ENCODE data around the gene UBE2L6.
"Not testable (repeated sequence)": the region's sequence is repeated elsewhere in the genome, so short reads cannot be mapped to it uniquely, and the experiment has no call there.

UBE2L6 gene

DNA sequence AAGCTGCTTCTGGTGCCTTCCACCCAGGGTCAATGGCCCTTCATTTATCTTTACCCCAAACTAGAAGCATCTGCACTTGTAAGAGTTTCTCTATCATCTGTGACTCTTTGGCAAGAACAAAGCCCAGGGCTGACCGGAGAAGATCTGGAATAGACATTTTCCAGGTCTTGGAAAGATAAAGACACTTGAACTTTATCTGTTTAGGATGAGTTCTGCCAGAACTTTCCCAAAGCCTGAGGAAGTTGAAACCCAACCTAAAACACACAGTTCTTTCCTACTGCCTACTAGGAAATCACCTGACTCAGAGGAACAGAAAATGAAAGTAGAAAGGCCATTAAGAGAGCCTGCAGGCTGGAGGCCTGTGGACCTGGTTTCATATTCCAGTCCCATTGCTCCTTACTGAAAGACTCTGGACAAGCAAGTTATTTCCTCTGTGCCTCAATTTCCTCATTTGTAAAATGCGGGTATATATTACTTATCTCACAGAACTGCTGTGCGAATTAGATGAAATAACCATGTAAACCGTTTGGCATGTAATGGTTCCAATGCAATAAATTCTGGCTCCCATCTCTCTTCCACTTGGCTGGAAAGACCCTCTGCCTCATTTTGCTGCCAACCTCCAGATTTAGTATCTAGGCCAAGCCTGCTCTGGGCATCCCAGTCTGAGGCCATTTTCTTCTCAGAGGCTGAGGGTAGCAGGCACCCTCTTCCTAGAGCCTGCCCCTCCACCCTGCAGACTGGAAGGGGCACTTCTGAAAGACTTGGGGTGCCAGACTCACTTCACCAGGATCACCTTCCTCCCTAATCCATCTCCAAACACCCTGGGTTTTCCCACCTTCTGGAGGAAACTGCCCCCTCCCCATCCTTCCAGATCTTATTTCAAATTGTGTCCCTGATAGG lies 1.2 kb downstream of the UBE2L6 start:
- peak; percentile 7 for DNase-seq

DNA sequence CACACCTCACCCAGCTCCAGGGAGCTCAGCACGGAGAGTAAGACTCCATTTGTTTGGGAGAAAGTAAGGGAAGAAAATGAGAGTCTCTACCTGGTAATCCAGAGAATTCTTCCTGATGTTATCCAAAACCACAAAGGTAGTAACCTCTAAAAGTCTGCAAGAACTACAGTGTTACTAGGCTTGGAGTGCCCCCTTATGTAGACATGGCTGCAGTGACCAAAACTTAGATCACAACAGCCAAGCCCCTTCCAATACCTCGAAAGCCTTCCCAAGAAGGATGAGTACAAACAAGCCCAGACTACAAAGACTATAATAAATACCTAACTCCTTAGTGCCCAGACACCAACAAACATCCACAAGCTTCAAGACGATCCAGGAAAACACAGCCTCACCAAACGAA lies 4.9 kb downstream of the UBE2L6 start:
- no peak for DNase-seq

- no peak for DNase-seq
These were observed 7.3 kb downstream of the UBE2L6 start for GRCh38 chr11:57560146-57560545.

DNA sequence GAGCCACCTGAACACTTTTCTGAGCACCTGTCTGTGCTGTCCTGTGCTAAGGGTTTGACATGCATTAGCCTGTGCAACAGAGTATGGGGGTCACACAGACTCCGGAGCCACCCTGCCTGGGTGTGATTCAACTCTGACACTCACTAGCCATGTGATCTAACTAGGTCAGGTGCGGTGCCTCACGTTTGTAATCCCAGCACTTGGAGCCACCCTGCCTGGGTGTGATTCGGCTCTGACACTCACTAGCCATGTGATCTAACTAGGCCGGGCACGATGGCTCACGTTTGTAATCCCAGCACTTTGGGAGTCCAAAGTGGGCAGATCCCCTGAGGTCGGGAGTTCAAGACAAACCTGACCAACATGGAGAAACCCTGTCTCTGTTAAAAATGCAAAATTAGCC lies 11.4 kb downstream of the UBE2L6 start:
- DNase-seq, result no peak

DNA sequence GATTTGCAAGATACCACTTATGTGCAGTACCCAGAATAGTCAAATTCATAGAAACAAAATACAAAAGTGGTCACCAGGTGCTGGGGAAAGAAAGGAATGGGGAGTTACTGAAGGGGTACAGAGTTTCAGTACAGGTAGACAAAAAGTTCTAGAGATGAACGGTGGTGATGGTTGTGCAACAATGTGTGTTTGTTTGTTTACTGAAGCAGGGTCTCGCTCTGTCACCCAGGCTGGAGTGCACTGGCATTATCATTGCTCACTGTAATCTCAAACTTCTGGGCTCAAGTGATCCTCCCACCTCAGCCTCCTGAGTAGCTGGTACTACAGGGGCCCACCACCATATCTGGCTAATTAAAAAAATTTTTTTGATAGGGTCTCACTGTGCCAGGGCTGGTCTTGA lies 12.1 kb downstream of the UBE2L6 start:
- DNase-seq, result no peak

GRCh38 chr11:57552479-57552878 lies 15.0 kb downstream of the UBE2L6 start:
- no peak for DNase-seq

DNA sequence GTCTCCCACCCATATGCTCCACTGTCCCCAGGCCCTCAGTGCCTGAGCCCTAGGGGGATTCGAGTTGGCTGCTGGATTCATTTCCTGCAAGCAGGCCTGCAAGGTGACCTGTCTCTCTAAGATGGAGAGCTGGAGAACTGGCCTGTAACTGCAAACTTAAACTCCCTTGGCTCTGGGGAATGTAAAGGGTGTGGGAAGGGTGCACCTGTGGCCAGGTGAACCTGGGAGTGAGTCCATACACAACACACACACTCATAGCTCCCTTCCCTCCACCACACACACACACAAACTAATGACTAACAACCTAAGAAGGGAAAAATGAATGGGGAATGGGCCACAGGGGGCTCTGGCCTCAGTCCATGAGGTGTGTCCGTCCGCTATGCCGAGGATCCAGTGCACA lies 15.5 kb downstream of the UBE2L6 start:
- no peak for DNase-seq

DNA sequence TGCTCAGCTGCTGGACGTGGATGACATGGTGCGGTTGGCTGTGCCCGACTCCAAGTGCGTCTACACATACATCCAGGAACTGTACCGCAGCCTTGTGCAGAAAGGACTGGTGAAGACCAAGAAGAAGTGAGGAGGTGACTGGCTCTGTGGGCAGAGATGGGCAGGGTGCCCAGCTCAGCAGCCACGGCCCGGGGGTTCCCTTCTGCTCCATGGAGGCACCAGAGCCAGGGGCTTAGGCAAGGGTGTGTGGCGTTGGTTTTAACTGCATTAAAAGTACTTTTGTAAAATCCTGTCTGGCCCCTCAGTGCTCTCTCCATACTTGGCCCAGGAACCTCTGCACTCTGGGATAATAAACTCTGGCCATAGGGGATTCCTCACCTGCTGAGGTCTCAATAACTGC lies 17.5 kb downstream of the UBE2L6 start:
- no peak for DNase-seq

GRCh38 chr11:57547854-57548377 lies 19.6 kb downstream of the UBE2L6 start:
- DNase-seq, result no peak

- peak; percentile 12 for DNase-seq
These were observed 20.5 kb downstream of the UBE2L6 start for GRCh38 chr11:57546869-57547475.

GRCh38 chr11:57546451-57546850 lies 21.0 kb downstream of the UBE2L6 start:
- DNase-seq, result no peak

DNA sequence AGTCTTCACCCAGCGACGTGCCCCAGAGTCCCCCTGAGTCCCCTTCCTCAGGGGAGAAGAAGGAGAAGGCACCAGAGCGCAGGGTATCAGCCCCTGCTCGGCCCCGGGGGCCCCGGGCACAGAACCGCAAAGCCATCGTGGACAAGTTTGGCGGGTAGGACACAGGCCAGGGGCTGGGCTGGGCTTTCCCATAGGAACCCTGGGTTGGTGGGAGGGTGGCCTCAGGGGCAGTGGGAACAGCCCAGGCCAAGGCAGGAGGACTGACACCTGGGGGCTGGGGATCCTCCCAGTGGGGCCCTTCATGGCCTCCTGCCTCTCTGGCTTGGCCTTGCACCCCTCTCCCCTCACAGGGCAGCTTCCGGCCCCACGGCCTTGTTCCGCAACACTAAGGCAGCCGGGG lies 21.6 kb downstream of the UBE2L6 start:
- DNase-seq, result no peak

DNA sequence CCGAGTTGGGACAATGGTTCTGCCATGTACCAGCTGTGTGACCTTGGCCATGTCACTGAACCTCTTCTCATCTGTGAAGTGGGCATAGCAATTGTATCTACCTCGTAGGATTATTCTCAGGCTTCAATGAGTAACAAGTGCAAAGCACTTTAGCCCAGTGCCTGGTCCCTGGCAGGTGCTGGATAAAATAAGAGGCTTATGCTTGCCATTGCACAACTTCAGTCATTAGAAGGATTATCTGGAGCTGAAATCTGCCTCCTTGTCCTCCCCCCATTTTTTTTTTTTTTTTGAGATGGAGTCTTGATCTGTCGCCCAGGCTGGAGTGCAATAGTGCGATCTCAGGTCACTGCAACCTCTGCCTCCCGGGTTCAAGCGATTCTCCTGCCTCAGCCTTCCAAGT lies 22.9 kb downstream of the UBE2L6 start:
- no peak for DNase-seq

GRCh38 chr11:57543593-57543992 lies 23.9 kb downstream of the UBE2L6 start:
- DNase-seq, result no peak

GRCh38 chr11:57542582-57542981 lies 24.9 kb downstream of the UBE2L6 start:
- no peak for DNase-seq

DNA sequence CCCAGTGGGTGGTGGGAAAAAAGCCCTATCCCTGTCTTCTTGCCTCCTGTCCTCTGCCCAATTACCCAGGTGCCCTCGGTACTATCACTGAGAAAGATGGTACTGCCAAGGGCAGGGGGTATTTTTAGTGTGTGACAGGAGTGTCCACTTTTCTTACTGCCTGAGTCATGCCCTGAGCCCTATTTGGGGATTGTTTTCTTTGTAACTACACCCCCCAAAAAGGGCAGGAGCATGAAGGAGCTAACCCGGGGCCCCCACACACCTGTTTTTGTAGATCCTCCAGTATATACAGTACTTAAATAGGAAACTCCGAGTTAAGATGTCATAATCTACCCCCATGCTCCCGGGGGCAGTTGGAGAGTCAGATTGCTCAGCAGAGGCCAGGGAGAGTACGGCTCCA lies 26.3 kb downstream of the UBE2L6 start:
- DNase-seq, result no peak

DNA sequence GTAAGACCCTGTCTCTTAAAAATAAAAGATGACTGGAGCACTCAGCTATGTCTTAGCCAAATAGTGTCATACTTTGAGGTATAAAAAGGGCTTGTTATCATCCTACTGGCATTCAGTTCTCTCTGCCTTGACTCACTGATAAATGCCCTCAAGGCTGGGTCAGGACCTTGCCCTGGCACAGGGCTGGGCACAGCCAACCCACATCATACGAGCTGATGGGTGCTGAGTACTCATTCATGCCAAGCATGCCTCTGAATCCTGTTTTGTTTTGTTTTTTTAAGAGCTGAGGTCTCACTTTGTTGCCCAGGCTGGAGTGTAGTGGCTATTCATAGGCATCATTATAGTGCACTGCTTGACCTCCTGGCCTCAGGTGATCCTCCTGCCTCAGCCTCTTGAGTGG lies 28.1 kb downstream of the UBE2L6 start:
- no peak for DNase-seq

GRCh38 chr11:57536947-57537619 lies 30.4 kb downstream of the UBE2L6 start, which contains the start of gene SMTNL1:
SMTNL1 (plus strand) TSS chr11:57537595; CDS start chr11:57542643, 5,048 bp downstream.
- DNase-seq, result no peak

- not testable (repeated sequence) for DNase-seq
These were observed 33.0 kb downstream of the UBE2L6 start for GRCh38 chr11:57534449-57534848.

DNA sequence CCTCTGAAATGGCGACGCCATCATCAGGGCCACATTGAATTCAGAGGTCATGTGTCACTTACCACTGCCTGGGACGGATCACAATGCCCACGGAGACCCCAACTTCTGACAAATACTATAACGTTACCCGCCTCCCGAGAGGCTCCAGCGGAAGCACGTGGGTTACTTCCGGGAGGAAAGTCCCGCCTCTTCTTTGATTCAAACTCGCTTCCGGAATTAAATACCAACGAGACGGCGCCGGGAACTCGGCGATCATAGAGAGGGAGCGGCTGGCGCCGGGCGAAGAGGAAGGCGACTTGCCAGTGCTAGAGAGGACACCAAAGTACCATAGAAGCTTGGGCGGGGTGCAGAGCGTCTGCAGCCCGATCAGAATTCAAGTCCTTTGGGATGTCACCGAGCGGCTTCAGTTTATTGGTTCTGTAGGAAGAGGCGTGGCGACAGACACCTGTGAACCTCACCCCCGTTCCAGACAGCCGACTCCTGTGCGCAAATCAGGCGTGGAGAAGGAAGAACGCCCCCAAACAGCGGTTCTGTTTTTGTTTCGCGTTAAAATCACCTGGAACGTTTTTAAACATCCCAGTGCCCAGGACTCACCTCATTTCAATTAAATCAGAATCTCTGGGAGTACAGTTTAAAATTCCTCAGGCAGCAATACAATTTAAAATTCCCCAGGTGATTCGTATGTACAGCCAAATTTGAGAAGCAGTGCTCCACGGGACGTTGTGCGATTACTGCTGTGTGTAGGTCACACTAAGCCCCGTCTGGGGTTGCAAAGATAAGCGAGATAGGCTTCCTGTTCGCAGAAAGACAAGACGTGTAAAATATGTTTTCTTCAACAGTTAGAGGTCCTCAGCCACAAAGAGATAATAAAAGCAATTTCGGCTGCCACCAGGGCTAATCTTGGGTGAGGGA lies 36.6 kb downstream of the UBE2L6 start, which contains the start of gene TIMM10:
Gene TIMM10, minus strand, starts transcription at position 159 of the 912 bp plus-strand sequence. CDS start 565 bp downstream, outside the sequence.
- DNase-seq, result peak; percentile 98

- DNase-seq, result no peak
These were observed 37.3 kb downstream of the UBE2L6 start for GRCh38 chr11:57530215-57530595.

- DNase-seq, result no peak
These were observed 38.5 kb downstream of the UBE2L6 start for GRCh38 chr11:57529012-57529411.
